HepG2 (cell line): ENCODE data around the gene CAPN15. TPM values are rescaled to one million over a fixed set of nuclear protein-coding genes. Genes with fewer than 3 reads are reported as not detected.

Experiments used
- CHD4 ChIP-seq: fragments of 200-600 bp; sonication (generic); IDR thresholded peaks from 2 replicates; pipeline ENCODE4 v1.7.0; 2017; ENCODE audit warnings: mild to moderate bottlenecking, low read length, borderline replicate concordance
- DRAP1 ChIP-seq: IDR thresholded peaks from 2 replicates; pipeline ENCODE4 v1.6.1; 2016; ENCODE audit warnings: missing genetic modification reagents, missing compliant biosample characterization
- EEA1 ChIP-seq: sonication (generic); formaldehyde crosslinking; IDR thresholded peaks from 2 replicates; pipeline ENCODE4 v1.5.1; 2020; ENCODE audit warnings: mild to moderate bottlenecking, missing genetic modification reagents, borderline replicate concordance
- GFI1 ChIP-seq: sonication (generic); formaldehyde crosslinking; IDR thresholded peaks from 2 replicates; pipeline ENCODE4 v1.5.0; 2020; ENCODE audit warnings: missing genetic modification reagents, mild to moderate bottlenecking, borderline replicate concordance
- HHEX ChIP-seq: IDR thresholded peaks from 2 replicates; pipeline ENCODE4 v1.6.1; 2016; ENCODE audit warnings: control low read depth
- KDM2A ChIP-seq: sonication (generic); formaldehyde crosslinking; IDR thresholded peaks from 2 replicates; pipeline ENCODE4 v1.4.0; 2020; ENCODE audit warnings: low read depth, missing genetic modification reagents, borderline replicate concordance
- MIER3 ChIP-seq: IDR thresholded peaks from 2 replicates; pipeline ENCODE4 v1.6.1; 2016; ENCODE audit warnings: missing compliant biosample characterization, borderline replicate concordance
- MIXL1 ChIP-seq: IDR thresholded peaks from 2 replicates; pipeline ENCODE4 v1.6.1; 2016
- MTF2 ChIP-seq: sonication (generic); formaldehyde crosslinking; IDR thresholded peaks from 2 replicates; pipeline ENCODE4 v1.5.0; 2020; ENCODE audit warnings: missing genetic modification reagents, borderline replicate concordance
- MXI1 ChIP-seq: IDR thresholded peaks from 3 replicates; pipeline ENCODE4 v1.6.1; 2012; ENCODE audit warnings: low read depth, low read length, inconsistent platforms, borderline replicate concordance
- NKX3-1 ChIP-seq: sonication (generic); formaldehyde crosslinking; IDR thresholded peaks from 2 replicates; pipeline ENCODE4 v1.5.0; 2020; ENCODE audit warnings: missing genetic modification reagents
- PATZ1 ChIP-seq: sonication (generic); formaldehyde crosslinking; IDR thresholded peaks from 2 replicates; pipeline ENCODE4 v1.4.0; 2020; ENCODE audit warnings: missing genetic modification reagents
- RAD21 ChIP-seq: fragments of 450-650 bp; formaldehyde crosslinking; IDR thresholded peaks from 2 replicates; pipeline ENCODE4 v1.5.0; 2020; ENCODE audit warnings: mild to moderate bottlenecking
- RBM39 ChIP-seq: fragments of 200-400 bp; formaldehyde crosslinking; IDR thresholded peaks from one replicate; pipeline ENCODE4 v1.6.1; 2018; ENCODE audit warnings: antibody characterized with exemption, mild to moderate bottlenecking, low read depth, low read length; ENCODE audit not compliant: poor library complexity, severe bottlenecking
- SP2 ChIP-seq: sonication (generic); formaldehyde crosslinking; IDR thresholded peaks from 2 replicates; pipeline ENCODE4 v1.5.1; 2020; ENCODE audit warnings: mild to moderate bottlenecking, missing genetic modification reagents
- SP4 ChIP-seq: sonication (generic); formaldehyde crosslinking; IDR thresholded peaks from 2 replicates; pipeline ENCODE4 v1.8.1; 2023; ENCODE audit warnings: mild to moderate bottlenecking, missing genetic modification reagents
- ZFP1 ChIP-seq: IDR thresholded peaks from 2 replicates; pipeline ENCODE4 v1.6.1; 2016
- ZFP91 ChIP-seq: sonication (generic); formaldehyde crosslinking; IDR thresholded peaks from 2 replicates; pipeline ENCODE4 v1.9.0; 2022; ENCODE audit warnings: missing genetic modification reagents, mild to moderate bottlenecking, borderline replicate concordance
- ZNF501 ChIP-seq: sonication (generic); formaldehyde crosslinking; IDR thresholded peaks from 2 replicates; pipeline ENCODE4 v1.5.1; 2020; ENCODE audit warnings: mild to moderate bottlenecking, moderate library complexity, missing genetic modification reagents
- ZNF564 ChIP-seq: sonication (generic); formaldehyde crosslinking; IDR thresholded peaks from 2 replicates; pipeline ENCODE4 v1.8.1; 2023; ENCODE audit warnings: mild to moderate bottlenecking, missing genetic modification reagents
- ZNF644 ChIP-seq: IDR thresholded peaks from 2 replicates; pipeline ENCODE4 v1.6.1; 2016; ENCODE audit warnings: low read depth
- ZNF672 ChIP-seq: sonication (generic); formaldehyde crosslinking; IDR thresholded peaks from 2 replicates; pipeline ENCODE4 v1.8.1; 2022; ENCODE audit warnings: missing genetic modification reagents
- ZNF703 ChIP-seq: sonication (generic); formaldehyde crosslinking; IDR thresholded peaks from 2 replicates; pipeline ENCODE4 v1.5.1; 2020; ENCODE audit warnings: missing genetic modification reagents, mild to moderate bottlenecking, moderate library complexity, borderline replicate concordance
- ZNF710 ChIP-seq: sonication (generic); formaldehyde crosslinking; IDR thresholded peaks from 2 replicates; pipeline ENCODE4 v1.5.0; 2020; ENCODE audit warnings: mild to moderate bottlenecking, missing genetic modification reagents, borderline replicate concordance
- ZNF879 ChIP-seq: sonication (generic); formaldehyde crosslinking; IDR thresholded peaks from 2 replicates; pipeline ENCODE4 v1.8.1; 2023; ENCODE audit warnings: missing genetic modification reagents
- polyA plus RNA-seq, 8 experiments: library from polyadenylated mRNA; depleted of rRNA in 3 of 8; stranded (reverse) in 7 of 8; unstranded in 1 of 8; fragments of >200 nt; fragmentation: Illumina TruSeq in 4 of 8; extraction: Trizol in 4 of 8; gene quantifications; 2 replicates each; pipeline versions ENCODE4 v1.2.1 to v1.2.3, GENCODE V29; 2011 to 2016; ENCODE audit warnings: low read depth in 4 of 8, missing spikeins in 1 of 8, mixed read lengths in 1 of 8; ENCODE audit not compliant: insufficient read depth in 1 of 8
- total RNA-seq, 5 experiments: library from RNA; depleted of rRNA; stranded (reverse); fragments of >200 nt; fragmentation: Illumina TruSeq; extraction: Trizol; gene quantifications; 2 replicates each; pipeline ENCODE4 v1.2.3, GENCODE V29; 2016; ENCODE audit warnings: low read depth in 1 of 5

The CAPN15 gene
- total and polyA plus RNA-seq, 2 of the 13 experiments (the other 11 are each of a cell fraction or from before 2014, with no cell fraction given), result 14.9 to 24.5 TPM

GRCh38 chr16:508884-509736 lies 18.4 kb upstream of the CAPN15 start (continued):
- TF ChIP-seq ZNF644 (CRISPR knock-in tag) (0 out of 2 replicates have a peak, but pooled peaks have one; percentile 68), KDM2A (CRISPR knock-in tag) (peak; percentile 72; the same call in 1 of the 2 replicates), ZNF879 (CRISPR knock-in tag) (no peak), GFI1 (CRISPR knock-in tag) (peak; percentile 62; the same call in 1 of the 2 replicates), CHD4 (peak; percentile 67; the same call in 1 of the 2 replicates), RAD21 (peak; percentile 37; the same call in 1 of the 2 replicates), HHEX (CRISPR knock-in tag) (no peak), ZFP1 (0 out of 2 replicates have a peak, but pooled peaks have one; percentile 71), EEA1 (CRISPR knock-in tag) (no peak), NKX3-1 (CRISPR knock-in tag) (no peak), RBM39 (peak; percentile 30), PATZ1 (CRISPR knock-in tag) (peak; percentile 64), MTF2 (CRISPR knock-in tag) (no peak; the same call in 1 of the 2 replicates), MIXL1 (CRISPR knock-in tag) (peak; percentile 87), DRAP1 (CRISPR knock-in tag) (peak; percentile 85), SP4 (peak; percentile 65; the same call in 1 of the 2 replicates), ZFP91 (CRISPR knock-in tag) (peak; percentile 70), MIER3 (CRISPR knock-in tag) (peak; percentile 97), ZNF710 (peak; percentile 38; the same call in 1 of the 2 replicates), ZNF672 (CRISPR knock-in tag) (no peak), MXI1 (peak; percentile 83; the same call in 1 of the 3 replicates), SP2 (CRISPR knock-in tag) (no peak), ZNF501 (CRISPR knock-in tag) (peak; percentile 92), ZNF564 (no peak; the same call in 1 of the 2 replicates), ZNF703 (CRISPR knock-in tag) (no peak)
